Gastrocnemius medialis (tissue), 4 donors: ENCODE measurements around the gene S100A7A. TPM values are rescaled to one million over a fixed set of nuclear protein-coding genes. Genes with fewer than 3 reads are reported as not detected.

Source experiments
- ATAC-seq, 2 donors: fragments of 150-250 bp; one replicate each; pipeline ENCODE4 v1.9.1; 2016
- DNase-seq, 2 donors: peaks; one replicate each; pipeline ENCODE4 v3.0.0-alpha.2; 2019
- H3K27ac ChIP-seq, 4 donors: fragments of 200-600 bp; sonication (generic); 1 replicate in 1 of 4; 2 replicates in 3 of 4; pipeline ENCODE4 v1.5.1; 2016 to 2018; ENCODE audit warnings: mild to moderate bottlenecking in 2 of 4, moderate library complexity in 1 of 4
- H3K27me3 ChIP-seq, 3 donors: fragments of 200-600 bp; sonication (generic) in 2 of 3; 1 replicate in 1 of 3; 2 replicates in 2 of 3; pipeline versions ENCODE4 v1.5.1 to v1.6.0; 2016 to 2019; ENCODE audit warnings: mild to moderate bottlenecking in 1 of 3, moderate library complexity in 1 of 3
- H3K36me3 ChIP-seq, 2 donors: fragments of 200-600 bp; sonication (generic) in 1 of 2; one replicate each; pipeline ENCODE4 v1.5.1; 2017 to 2018
- H3K4me1 ChIP-seq, 2 donors: fragments of 200-600 bp; sonication (generic) in 1 of 2; one replicate each; pipeline ENCODE4 v1.5.1; 2016 to 2017; ENCODE audit warnings: mild to moderate bottlenecking in 2 of 2
- H3K4me3 ChIP-seq, 4 donors: fragments of 200-600 bp; sonication (generic) in 3 of 4; 1 replicate in 1 of 4; 2 replicates in 3 of 4; pipeline ENCODE4 v1.5.1; 2016 to 2019; ENCODE audit warnings: mild to moderate bottlenecking in 2 of 4
- H3K9me3 ChIP-seq, 3 donors: fragments of 200-600 bp; sonication (generic) in 2 of 3; 1 replicate in 1 of 3; 2 replicates in 2 of 3; pipeline ENCODE4 v1.5.1; 2016 to 2019
- POLR2A ChIP-seq, 2 donors: fragments of 450-650 bp; IDR thresholded peaks; one replicate each; pipeline ENCODE4 v1.6.1; 2017; ENCODE audit warnings: antibody characterized with exemption in 2 of 2, mild to moderate bottlenecking in 2 of 2, moderate library complexity in 2 of 2
- in situ Hi-C, 4 donors: fragments of 200-750 bp; cut with MboI; loops; one replicate each; pipeline versions ENCODE4 v1.15.0 to v1.8.0; 2017; ENCODE audit warnings: low sequenced_read_pairs in 4 of 4
- intact Hi-C: fragments of 100-400 bp; cut with DNase I; formaldehyde crosslinking; loops from one replicate; pipeline ENCODE4 v1.15.1; 2023; ENCODE audit warnings: low total_unique reads
- total RNA-seq, 4 donors: library from RNA; depleted of rRNA; stranded (reverse); fragments of >200 nt; gene quantifications; one replicate each; pipeline versions ENCODE4 v1.1.0 to v1.2.3, GENCODE V29; 2016
- TF ChIP-seq, protein P1 (sequence below), 5 experiments: fragments of 450-650 bp in 3 of 5; fragments of 200-600 bp in 2 of 5; sonication (generic) in 2 of 5; IDR thresholded peaks in 4 of 5; conservative IDR thresholded peaks in 1 of 5; 1 replicate in 4 of 5; 2 replicates in 1 of 5; pipeline ENCODE4 v1.5.1; 2016 to 2019; ENCODE audit warnings: antibody characterized with exemption in 5 of 5, mild to moderate bottlenecking in 3 of 5, moderate library complexity in 3 of 5

Gene S100A7A
- total RNA-seq, 4 donors from 2014 or later, result not detected

DNA sequence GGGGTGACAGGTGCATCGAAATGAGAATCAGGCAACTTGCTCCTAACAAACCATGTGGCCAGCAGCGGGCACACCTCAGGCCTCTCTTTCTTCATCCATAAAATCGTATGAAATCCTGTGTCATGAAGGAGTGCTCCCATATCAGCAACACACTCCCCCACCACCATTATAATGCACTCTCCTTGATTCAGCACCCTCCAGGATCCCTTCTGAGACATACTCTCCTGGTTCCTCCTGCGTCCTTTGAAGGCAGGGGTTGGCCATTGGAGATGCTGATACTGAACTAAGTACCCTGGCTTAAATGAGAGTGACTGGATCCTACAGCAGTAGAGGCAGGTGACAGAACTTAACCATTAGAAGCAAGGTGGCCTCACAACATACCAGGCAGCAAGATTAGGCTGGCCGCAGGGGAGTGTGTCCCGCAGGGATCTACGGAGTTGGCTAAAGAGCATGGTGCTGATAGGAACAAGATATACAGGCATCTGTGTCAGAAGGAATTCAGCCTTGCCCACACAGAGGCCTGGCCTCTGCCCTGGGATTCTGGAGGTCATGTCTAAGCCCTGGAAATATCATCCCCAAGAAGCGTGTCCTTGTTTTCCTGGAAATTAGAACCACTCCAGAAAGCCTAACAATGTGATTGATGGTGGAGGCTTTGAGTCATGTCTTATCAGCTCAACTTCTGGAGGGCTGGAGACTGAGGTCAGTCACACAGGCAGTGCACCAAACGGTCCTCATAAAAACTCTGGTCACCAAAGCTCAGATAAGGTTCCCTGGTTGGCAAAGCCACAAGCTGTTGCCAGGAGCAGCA, 16.8 kb downstream of the S100A7A start:
- Histone ChIP-seq H3K4me3 (no peak overlapping the region), H3K36me3 (no peaks in the 10 kb centered on the region), H3K9me3 (no peaks in the 10 kb centered on the region), H3K27me3 (no peaks in the 10 kb centered on the region), H3K27ac (no peak overlapping the region), H3K4me1 (no peaks in the 10 kb centered on the region)
- intact Hi-C loops, result no loop called here
- ATAC-seq (no peak), DNase-seq (no peak)
- TF ChIP-seq POLR2A (IDR thresholded peaks at IDR 0.05), result no peak
- TF ChIP-seq, protein P1, sequence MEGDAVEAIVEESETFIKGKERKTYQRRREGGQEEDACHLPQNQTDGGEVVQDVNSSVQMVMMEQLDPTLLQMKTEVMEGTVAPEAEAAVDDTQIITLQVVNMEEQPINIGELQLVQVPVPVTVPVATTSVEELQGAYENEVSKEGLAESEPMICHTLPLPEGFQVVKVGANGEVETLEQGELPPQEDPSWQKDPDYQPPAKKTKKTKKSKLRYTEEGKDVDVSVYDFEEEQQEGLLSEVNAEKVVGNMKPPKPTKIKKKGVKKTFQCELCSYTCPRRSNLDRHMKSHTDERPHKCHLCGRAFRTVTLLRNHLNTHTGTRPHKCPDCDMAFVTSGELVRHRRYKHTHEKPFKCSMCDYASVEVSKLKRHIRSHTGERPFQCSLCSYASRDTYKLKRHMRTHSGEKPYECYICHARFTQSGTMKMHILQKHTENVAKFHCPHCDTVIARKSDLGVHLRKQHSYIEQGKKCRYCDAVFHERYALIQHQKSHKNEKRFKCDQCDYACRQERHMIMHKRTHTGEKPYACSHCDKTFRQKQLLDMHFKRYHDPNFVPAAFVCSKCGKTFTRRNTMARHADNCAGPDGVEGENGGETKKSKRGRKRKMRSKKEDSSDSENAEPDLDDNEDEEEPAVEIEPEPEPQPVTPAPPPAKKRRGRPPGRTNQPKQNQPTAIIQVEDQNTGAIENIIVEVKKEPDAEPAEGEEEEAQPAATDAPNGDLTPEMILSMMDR (IDR thresholded peaks at IDR 0.05 in 4 of 5, conservative IDR thresholded peaks at IDR 0.05 in 1 of 5), result no peak
- in situ Hi-C loops, result no loop called here

DNA sequence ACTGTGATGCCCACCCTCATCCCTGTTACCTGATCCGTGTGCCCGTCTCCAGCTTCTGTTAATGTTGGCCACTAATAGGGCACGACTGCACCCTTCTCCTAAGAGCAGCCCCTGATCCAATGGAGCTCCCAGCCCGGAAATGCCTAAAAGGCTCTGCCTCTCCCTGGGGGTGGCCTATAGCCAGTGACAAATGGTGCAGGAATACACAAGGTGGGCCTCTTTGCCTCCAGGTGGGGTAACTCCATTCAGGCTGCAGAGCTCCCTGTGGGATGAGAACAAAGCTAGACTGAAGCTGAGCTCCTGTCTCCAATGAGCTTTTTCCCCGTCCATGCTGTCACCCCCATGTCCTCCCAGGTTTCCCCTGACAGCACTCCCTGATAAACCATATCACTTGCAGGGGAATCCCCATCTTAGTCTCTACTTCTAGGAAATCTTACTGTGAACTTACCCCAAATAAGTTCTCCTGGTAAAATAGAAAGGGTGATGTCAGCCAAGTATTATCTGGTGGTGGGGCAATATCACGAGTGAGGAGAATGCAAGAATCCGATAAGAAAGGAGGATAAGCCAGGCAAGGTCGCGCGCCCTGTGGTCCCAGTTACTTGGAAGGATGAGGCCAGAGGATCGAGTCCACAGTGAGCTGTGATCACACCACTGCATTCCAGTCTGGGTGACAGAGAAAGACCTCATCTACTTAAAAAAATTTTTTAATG, 18.6 kb downstream of the S100A7A start:
- ATAC-seq (no peak), DNase-seq (no peak)
- in situ Hi-C loops, result no loop called here
- Histone ChIP-seq H3K9me3 (no peaks in the 10 kb centered on the region), H3K36me3 (no peaks in the 10 kb centered on the region), H3K4me1 (no peaks in the 10 kb centered on the region), H3K4me3 (no peak overlapping the region), H3K27me3 (no peaks in the 10 kb centered on the region), H3K27ac (no peak overlapping the region)
- intact Hi-C loops, result no loop called here
- TF ChIP-seq, protein P1 (IDR thresholded peaks at IDR 0.05 in 4 of 5, conservative IDR thresholded peaks at IDR 0.05 in 1 of 5), result no peak
- no peak for TF ChIP-seq POLR2A (IDR thresholded peaks at IDR 0.05)

DNA sequence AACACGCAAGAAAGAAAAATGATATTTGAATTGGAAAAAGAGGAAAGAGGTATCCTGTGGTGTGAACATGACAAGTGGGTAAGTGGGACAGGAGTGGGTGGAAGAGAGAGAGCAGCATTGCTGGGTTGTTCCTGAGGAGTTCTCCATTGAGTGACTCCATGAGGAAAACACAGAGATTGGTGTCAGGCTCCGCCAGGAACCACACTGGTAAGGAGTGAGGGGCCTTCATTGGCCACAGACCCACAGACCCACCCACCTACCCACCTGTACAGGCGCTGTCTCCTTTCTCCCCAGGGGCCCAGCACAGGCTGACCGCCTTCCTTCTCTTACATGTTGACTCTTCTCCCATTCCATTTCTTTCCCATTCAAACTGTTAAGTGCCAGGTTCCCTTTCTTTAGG, 20.9 kb downstream of the S100A7A start:
- intact Hi-C loops, result no loop called here
- in situ Hi-C loops, result no loop called here
- Histone ChIP-seq H3K9me3 (no peaks in the 10 kb centered on the region), H3K4me3 (no peak overlapping the region), H3K27ac (no peak overlapping the region), H3K4me1 (no peaks in the 10 kb centered on the region), H3K36me3 (no peaks in the 10 kb centered on the region), H3K27me3 (no peaks in the 10 kb centered on the region)
- TF ChIP-seq, protein P1 (IDR thresholded peaks at IDR 0.05 in 4 of 5, conservative IDR thresholded peaks at IDR 0.05 in 1 of 5), result no peak
- no peak for TF ChIP-seq POLR2A (IDR thresholded peaks at IDR 0.05)
- ATAC-seq (no peak), DNase-seq (no peak)

DNA sequence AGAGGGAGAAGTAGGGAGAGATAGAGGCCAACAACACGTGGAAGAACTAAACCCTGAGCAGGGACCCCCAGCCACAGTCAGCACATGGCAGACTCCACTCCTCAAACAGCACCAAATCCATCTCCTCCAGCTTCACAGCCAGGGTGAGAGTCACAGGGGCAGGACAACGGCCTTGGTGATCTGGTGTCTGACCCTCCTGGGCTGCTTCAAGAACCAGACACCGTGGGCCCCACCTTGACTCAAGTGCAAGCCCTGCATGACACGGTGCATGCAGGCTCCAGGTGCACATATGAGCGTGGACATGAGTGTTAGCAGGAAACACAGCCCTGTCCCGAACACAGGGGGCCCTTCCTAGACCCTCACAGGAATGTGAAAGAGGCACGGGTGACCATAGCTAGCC, 22.3 kb downstream of the S100A7A start:
- no peak overlapping the region for H3K27ac ChIP-seq
- no peaks in the 10 kb centered on the region for H3K9me3 ChIP-seq
- H3K4me1 ChIP-seq, result no peaks in the 10 kb centered on the region
- TF ChIP-seq POLR2A (IDR thresholded peaks at IDR 0.05), result no peak
- TF ChIP-seq, protein P1 (IDR thresholded peaks at IDR 0.05 in 4 of 5, conservative IDR thresholded peaks at IDR 0.05 in 1 of 5), result no peak
- no peak for DNase-seq
- no peak for ATAC-seq
- in situ Hi-C loops, result no loop called here
- intact Hi-C loops, result no loop called here
- H3K4me3 ChIP-seq, result no peak overlapping the region
- no peaks in the 10 kb centered on the region for H3K36me3 ChIP-seq
- H3K27me3 ChIP-seq, result peaks cover 0 to 5% (median 0%) of the 10 kb centered on the region in 3 donors
